ENCODE results near the gene KDM5B.
"Not testable (repeated sequence)": the region's sequence is repeated elsewhere in the genome, so short reads cannot be mapped to it uniquely, and the experiment has no call there.

The KDM5B gene

DNA sequence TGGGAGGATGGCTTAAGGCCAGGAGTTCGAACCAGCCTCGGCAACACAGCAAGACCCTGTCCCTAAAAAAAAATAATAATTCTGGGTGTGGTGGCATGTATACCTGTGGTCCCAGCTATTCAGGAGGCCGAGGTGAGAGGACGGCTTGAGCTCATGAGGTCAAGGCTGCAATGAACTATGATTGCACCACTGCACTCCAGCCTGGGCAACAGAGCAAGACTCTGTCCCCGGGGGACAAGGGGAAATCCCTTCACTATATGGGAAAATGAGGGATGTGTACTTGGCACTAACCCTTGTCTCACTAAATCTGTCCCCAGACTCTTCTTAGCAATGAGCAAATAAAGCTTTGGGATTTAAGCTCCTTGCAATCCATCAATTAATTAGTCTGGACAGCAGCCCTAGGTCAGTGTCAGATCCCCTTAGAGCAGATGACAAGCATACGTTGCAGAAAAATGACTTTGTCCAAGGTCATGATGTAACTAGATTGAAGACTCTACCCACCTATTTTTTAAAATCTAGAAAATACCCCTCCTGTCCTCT, 9.4 kb downstream of the KDM5B start:
- DNase-seq (ENCODE audit: low spot score) = no peak
- TF ChIP-seq, protein P1, sequence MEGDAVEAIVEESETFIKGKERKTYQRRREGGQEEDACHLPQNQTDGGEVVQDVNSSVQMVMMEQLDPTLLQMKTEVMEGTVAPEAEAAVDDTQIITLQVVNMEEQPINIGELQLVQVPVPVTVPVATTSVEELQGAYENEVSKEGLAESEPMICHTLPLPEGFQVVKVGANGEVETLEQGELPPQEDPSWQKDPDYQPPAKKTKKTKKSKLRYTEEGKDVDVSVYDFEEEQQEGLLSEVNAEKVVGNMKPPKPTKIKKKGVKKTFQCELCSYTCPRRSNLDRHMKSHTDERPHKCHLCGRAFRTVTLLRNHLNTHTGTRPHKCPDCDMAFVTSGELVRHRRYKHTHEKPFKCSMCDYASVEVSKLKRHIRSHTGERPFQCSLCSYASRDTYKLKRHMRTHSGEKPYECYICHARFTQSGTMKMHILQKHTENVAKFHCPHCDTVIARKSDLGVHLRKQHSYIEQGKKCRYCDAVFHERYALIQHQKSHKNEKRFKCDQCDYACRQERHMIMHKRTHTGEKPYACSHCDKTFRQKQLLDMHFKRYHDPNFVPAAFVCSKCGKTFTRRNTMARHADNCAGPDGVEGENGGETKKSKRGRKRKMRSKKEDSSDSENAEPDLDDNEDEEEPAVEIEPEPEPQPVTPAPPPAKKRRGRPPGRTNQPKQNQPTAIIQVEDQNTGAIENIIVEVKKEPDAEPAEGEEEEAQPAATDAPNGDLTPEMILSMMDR (conservative IDR thresholded peaks at IDR 0.05; ENCODE audit: low read depth) = no peak
- ChIA-PET CTCF (interaction anchor here (0.7 kb wide), 1 partner anchor 516 kb away, joined by 5 read pairs; no protein-coding TSS in a partner anchor), POLR2A (ENCODE audit: low non-redundant PET) (no interaction called here)
- H3K27ac ChIP-seq = no peak overlapping the region

DNA sequence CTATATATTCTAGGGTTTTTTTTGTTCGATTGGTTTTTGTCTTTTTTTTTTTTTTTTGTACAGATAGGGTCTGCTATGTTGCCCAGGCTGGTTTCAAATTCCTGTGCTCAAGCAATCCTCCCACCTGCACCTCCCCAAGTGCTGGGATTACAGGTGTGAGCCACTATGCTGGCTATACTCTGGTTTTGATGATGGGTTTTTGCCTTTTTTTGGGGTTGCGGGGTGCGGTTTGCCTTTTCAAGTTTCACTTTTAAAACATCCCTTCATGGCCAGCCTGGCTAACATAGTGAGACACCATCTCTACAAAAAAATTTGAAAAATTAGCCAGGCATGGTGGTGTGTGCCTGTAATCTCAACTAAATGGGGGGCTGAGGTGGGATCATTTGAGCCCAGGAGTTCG, 10.0 kb downstream of the KDM5B start:
- TF ChIP-seq, protein P1 (conservative IDR thresholded peaks at IDR 0.05; ENCODE audit: low read depth) = no peak
- CTCF ChIA-PET = interaction anchor here (0.7 kb wide), 1 partner anchor 515 kb away, joined by 5 read pairs; no protein-coding TSS in a partner anchor
- no peak for DNase-seq (ENCODE audit: low spot score)
- no peak overlapping the region for H3K27ac ChIP-seq
- POLR2A ChIA-PET (ENCODE audit: low non-redundant PET) = no interaction called here

DNA sequence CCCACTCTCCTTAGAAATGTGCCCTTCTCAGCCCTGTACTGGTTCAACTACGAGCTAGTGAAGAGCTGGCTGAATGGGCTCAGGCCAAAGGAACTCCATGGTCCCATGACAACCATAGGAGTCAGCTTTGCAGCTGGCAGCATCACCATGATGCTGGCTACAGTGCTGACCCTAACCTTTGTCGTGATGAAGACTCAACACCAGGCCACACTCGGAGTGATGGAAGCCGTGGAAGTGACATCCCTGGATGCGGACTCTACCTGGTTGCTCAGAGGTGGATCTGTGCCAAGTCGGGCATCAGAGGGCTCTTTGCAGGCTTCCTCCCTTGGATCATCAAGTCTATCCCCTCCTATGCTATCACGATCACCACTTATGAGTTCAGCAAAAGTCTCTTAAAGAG, 11.6 kb downstream of the KDM5B start:
- CTCF ChIA-PET = interaction anchor here (0.5 to 1.0 kb wide), 4 partner anchors 11 to 939 kb away, joined by 3 read pairs; no protein-coding TSS in a partner anchor
- POLR2A ChIA-PET (ENCODE audit: low non-redundant PET) = interaction anchor here (0.7 kb wide), 1 partner anchor 11 kb away, joined by 3 read pairs; no protein-coding TSS in a partner anchor
- TF ChIP-seq, protein P1 (conservative IDR thresholded peaks at IDR 0.05; ENCODE audit: low read depth) = no peak
- H3K27ac ChIP-seq = no peak overlapping the region
- no peak for DNase-seq (ENCODE audit: low spot score)

DNA sequence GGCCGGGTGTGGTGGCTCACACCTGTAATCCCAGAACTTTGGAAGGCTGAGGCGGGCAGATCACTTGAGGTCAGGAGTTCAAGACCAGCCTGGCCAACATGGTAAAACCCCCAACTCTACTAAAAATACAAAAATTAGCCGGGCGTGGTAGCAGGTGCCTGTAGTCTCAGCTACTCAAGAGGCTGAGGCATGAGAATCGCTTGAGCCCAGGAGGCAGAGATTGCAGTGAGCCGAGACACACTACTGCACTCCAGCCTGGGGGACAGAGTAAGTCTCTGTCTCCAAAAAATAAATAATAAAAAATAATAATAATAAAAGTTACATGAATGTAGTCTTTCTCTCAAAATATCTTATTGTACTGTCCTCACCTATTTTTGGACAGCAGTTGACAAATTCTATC, 13.3 kb downstream of the KDM5B start:
- DNase-seq (ENCODE audit: low spot score); POLR2A ChIA-PET (ENCODE audit: low non-redundant PET); H3K27ac ChIP-seq: not testable (repeated sequence)
- CTCF ChIA-PET = interaction anchor here (0.6 kb wide), 1 partner anchor 23 kb away, joined by 5 read pairs; no protein-coding TSS in a partner anchor

DNA sequence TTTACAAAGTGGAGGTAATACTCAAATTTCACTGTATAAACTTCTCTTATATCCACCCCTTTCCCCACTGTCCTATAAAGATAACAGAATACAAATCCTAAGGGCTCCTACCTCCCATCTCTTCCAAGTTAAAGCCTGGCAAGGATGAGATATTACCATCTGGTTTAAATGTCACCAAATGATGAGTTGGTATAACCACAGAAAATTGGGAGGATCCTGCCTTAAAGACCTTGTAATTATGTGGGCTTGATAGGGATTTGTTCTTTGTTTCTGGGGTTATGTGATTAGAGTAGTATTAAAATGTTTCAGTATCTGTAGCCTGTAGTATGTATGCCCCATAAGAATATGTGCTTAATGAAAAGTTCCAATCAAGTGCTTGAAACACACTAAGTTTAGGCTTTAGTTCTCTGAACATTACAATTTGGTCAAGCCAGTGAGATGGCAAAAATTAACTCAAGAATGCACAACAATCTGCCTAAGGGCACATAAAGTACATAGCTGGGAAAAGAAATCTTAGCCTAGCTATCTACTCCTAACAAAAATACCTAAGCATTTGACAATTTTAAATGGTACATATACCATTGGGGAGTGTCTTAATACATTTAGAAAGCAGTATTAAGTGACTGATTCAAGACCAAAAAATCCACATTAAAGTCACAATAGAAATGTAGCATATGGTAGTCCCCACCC, 14.0 kb downstream of the KDM5B start:
- DNase-seq (ENCODE audit: low spot score) = no peak
- CTCF ChIA-PET = interaction anchor here (0.6 kb wide), 1 partner anchor 23 kb away, joined by 5 read pairs; no protein-coding TSS in a partner anchor
- H3K27ac ChIP-seq = no peak overlapping the region
- TF ChIP-seq, protein P1 (conservative IDR thresholded peaks at IDR 0.05; ENCODE audit: low read depth) = no peak
- POLR2A ChIA-PET (ENCODE audit: low non-redundant PET) = no interaction called here

DNA sequence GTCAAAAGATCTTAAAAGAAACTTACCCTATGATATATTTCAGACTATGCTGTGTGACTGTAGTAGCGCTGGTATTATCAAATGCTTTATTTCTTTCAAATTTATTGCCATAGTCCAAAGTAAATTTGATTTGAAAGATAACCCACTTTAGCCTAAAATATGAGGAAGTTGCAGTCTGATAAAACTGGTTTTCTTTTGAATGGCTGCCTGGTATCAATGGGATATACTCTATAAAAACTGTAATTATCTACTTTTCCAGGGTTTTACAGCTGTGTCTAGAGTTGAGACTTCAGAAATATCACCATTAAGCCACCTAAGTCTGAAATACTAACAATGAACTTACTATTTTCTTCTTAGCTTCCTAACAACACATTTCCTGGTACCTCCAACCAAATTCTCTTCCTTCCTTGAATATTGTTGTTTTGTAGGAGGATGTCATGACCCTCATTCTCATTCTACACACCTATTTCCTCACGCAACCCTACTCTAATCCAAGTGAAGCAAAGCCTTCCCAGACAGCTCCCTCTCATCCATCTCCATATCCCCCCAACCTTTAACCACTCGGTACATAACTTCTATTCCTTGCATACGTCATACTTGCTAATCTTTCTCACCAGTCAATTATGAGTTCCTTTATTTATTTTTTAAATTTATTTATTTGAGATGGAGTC, 17.0 kb downstream of the KDM5B start:
- H3K27ac ChIP-seq = no peak overlapping the region
- POLR2A ChIA-PET (ENCODE audit: low non-redundant PET) = no interaction called here
- TF ChIP-seq, protein P1 (conservative IDR thresholded peaks at IDR 0.05; ENCODE audit: low read depth) = no peak
- CTCF ChIA-PET = no interaction called here
- no peak for DNase-seq (ENCODE audit: low spot score)
